GM21447 (cell line): ENCODE data around the gene ATAD2B.

Source experiments
- ATAC-seq: cut with Tn5 transposase; IDR thresholded peaks from one replicate; pipeline ENCODE4 v1.9.1; 2021; ENCODE audit not compliant: unreplicated experiment

ATAD2B gene

GRCh38 chr2:23915327-23915726 is 11.6 kb downstream of the ATAD2B start:
- ATAC-seq, result no peak

GRCh38 chr2:23912054-23912453 is 14.9 kb downstream of the ATAD2B start:
- ATAC-seq, result no peak

- ATAC-seq, result no peak
Measured at GRCh38 chr2:23905155-23905554, 21.8 kb downstream of the ATAD2B start.

GRCh38 chr2:23904692-23905091 is 22.2 kb downstream of the ATAD2B start:
- no peak for ATAC-seq

GRCh38 chr2:23904215-23904614 is 22.7 kb downstream of the ATAD2B start:
- ATAC-seq, result no peak

GRCh38 chr2:23903034-23903433 is 23.9 kb downstream of the ATAD2B start:
- ATAC-seq, result no peak

GRCh38 chr2:23901966-23902846 is 24.7 kb downstream of the ATAD2B start:
- ATAC-seq, result no peak

GRCh38 chr2:23900541-23901322 is 26.2 kb downstream of the ATAD2B start:
- no peak for ATAC-seq

GRCh38 chr2:23900133-23900532 is 26.8 kb downstream of the ATAD2B start:
- ATAC-seq, result no peak

GRCh38 chr2:23871206-23871605 is 55.7 kb downstream of the ATAD2B start:
- no peak for ATAC-seq

GRCh38 chr2:23867449-23867848 is 59.5 kb downstream of the ATAD2B start:
- ATAC-seq, result no peak

- no peak for ATAC-seq
Measured at GRCh38 chr2:23862716-23863426, 64.1 kb downstream of the ATAD2B start.

GRCh38 chr2:23861952-23862351 is 65.0 kb downstream of the ATAD2B start:
- no peak for ATAC-seq

- ATAC-seq, result no peak
Measured at GRCh38 chr2:23859983-23860382, 66.9 kb downstream of the ATAD2B start.

GRCh38 chr2:23859234-23859633 is 67.7 kb downstream of the ATAD2B start:
- ATAC-seq, result no peak

GRCh38 chr2:23850564-23851256 is 76.2 kb downstream of the ATAD2B start:
- ATAC-seq, result peak; percentile 87

GRCh38 chr2:23844905-23845304 is 82.0 kb downstream of the ATAD2B start:
- ATAC-seq, result no peak

- ATAC-seq, result no peak
Measured at GRCh38 chr2:23843051-23843976, 83.6 kb downstream of the ATAD2B start.

- no peak for ATAC-seq
Measured at GRCh38 chr2:23839919-23840578, 86.9 kb downstream of the ATAD2B start.
